Measurements from ENCODE around the gene NOVA2. TPM values are rescaled to one million over a fixed set of nuclear protein-coding genes. Genes with fewer than 3 reads are reported as not detected.

Gene NOVA2
- total RNA-seq, 4 donors from 2014 or later = 0.40 to 2.1 (median 0.44) TPM; not detected in 1

GRCh38 chr19:46017095-46017429 is 43.4 kb upstream of the NOVA2 start:
- no peak overlapping the region for H3K27ac ChIP-seq
- intact Hi-C loops (cut with DNase I) = no loop called here
- DNase-seq = no peak
- peak overlapping the region in 1 of 4 donors; percentile 55 for H3K4me3 ChIP-seq
- H3K36me3 ChIP-seq = peaks cover 0 to 13% (median 0%) of the 10 kb centered on the region in 3 donors
- TF ChIP-seq POLR2A (IDR thresholded peaks at IDR 0.05) (no peak), CTCF (IDR thresholded peaks at IDR 0.05) (no peak)
- 36% methylated on average over 6 of the region's 7 CpGs; no CpG with 5 or more reads in 1 of the 2 donors for WGBS, 2 donors
- peaks cover 24 to 51% (median 28%) of the 10 kb centered on the region in 3 donors for H3K4me1 ChIP-seq
- H3K9me3 ChIP-seq = no peaks in the 10 kb centered on the region
- H3K27me3 ChIP-seq = peaks cover 0 to 45% (median 1%) of the 10 kb centered on the region in 4 donors

GRCh38 chr19:46016426-46017094 is 42.9 kb upstream of the NOVA2 start:
- peak overlapping the region; percentile 49 to 76 (median 65) for H3K4me3 ChIP-seq
- H3K27me3 ChIP-seq = peaks cover 0 to 45% (median 1%) of the 10 kb centered on the region in 4 donors
- intact Hi-C loops (cut with DNase I) = no loop called here
- H3K36me3 ChIP-seq = peaks cover 0 to 18% (median 0%) of the 10 kb centered on the region in 3 donors
- peak overlapping the region; percentile 11 to 72 (median 48) for H3K27ac ChIP-seq
- no peaks in the 10 kb centered on the region for H3K9me3 ChIP-seq
- 0 to 1% methylated on average over 15 to 29 of the region's 48 CpGs for WGBS, 2 donors
- DNase-seq = no peak
- peaks cover 19 to 46% (median 23%) of the 10 kb centered on the region in 3 donors for H3K4me1 ChIP-seq
- TF ChIP-seq CTCF (IDR thresholded peaks at IDR 0.05) = peak; percentile 59 to 91 (median 70)
- TF ChIP-seq POLR2A (IDR thresholded peaks at IDR 0.05) = no peak

DNA sequence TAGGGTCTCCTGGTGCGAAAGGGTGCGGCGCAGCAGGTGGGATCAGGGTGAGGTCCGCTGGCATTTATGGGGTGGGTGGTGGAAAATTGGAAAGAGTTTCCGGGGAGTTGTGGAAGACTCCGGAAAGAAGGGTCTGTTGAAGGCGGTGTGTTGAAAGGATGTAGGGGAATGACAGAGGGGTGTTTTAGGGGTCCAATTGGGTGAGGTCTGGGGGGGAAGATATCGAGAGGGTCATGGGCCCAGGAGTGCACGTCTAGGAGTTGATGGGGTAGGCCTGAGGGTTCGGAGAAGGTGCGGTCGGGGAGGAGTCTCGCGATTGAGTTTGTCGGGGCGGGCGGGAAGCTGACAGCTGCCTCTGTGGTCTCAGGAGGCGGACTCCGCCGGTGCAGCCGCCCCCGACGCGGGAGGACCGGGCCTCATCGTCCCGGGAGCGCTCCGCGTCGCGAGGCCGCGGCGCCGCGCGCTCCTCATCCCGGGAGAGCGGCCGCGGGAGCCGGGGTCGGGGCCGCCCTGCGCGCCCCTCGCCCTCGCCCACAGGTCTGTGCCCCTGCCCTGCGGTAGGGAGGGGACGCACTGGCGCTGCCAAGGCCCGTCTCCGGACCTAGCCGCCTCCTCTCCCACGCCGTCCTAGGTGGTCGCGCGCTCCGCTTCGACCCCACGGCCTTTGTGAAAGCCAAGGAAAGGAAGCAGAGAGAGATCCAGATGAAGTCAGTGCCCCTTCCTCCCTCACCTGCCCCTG is 42.2 kb upstream of the NOVA2 start:
- TF ChIP-seq CTCF (IDR thresholded peaks at IDR 0.05) (no peak), POLR2A (IDR thresholded peaks at IDR 0.05) (no peak)
- peaks cover 0 to 21% (median 0%) of the 10 kb centered on the region in 3 donors for H3K36me3 ChIP-seq
- DNase-seq = no peak
- H3K4me1 ChIP-seq = peaks cover 15 to 39% (median 22%) of the 10 kb centered on the region in 3 donors
- H3K27me3 ChIP-seq = peaks cover 0 to 43% (median 1%) of the 10 kb centered on the region in 4 donors
- intact Hi-C loops (cut with DNase I) = no loop called here
- WGBS, 2 donors = 6% methylated on average over 20 to 23 of the region's 63 CpGs
- peak overlapping the region in 3 of 4 donors; percentile 11 to 72 (median 50) for H3K27ac ChIP-seq
- H3K4me3 ChIP-seq = peak overlapping the region; percentile 49 to 76 (median 65)
- H3K9me3 ChIP-seq = no peaks in the 10 kb centered on the region

GRCh38 chr19:46014941-46015686 is 41.4 kb upstream of the NOVA2 start:
- H3K9me3 ChIP-seq = no peaks in the 10 kb centered on the region
- TF ChIP-seq POLR2A (IDR thresholded peaks at IDR 0.05) (no peak), CTCF (IDR thresholded peaks at IDR 0.05) (no peak)
- H3K4me3 ChIP-seq = peak overlapping the region; percentile 28 to 76 (median 65)
- 20 to 21% methylated on average over 8 to 10 of the region's 74 CpGs for WGBS, 2 donors
- H3K27me3 ChIP-seq = peaks cover 0 to 43% (median 1%) of the 10 kb centered on the region in 4 donors
- intact Hi-C loops (cut with DNase I) = no loop called here
- H3K27ac ChIP-seq = peak overlapping the region in 1 of 4 donors; percentile 30
- H3K36me3 ChIP-seq = peaks cover 0 to 21% (median 0%) of the 10 kb centered on the region in 3 donors
- H3K4me1 ChIP-seq = peaks cover 15 to 32% (median 22%) of the 10 kb centered on the region in 3 donors
- no peak for DNase-seq

Measured in esophagus squamous epithelium (tissue), 5 donors.